Measurements from ENCODE around the gene RBL2.

GRCh38 chr16:53404959-53405358, 29.3 kb upstream of the RBL2 start:
- TF ChIP-seq CEBPB (IDR thresholded peaks at IDR 0.05; ENCODE audit: low read depth), result no peak
- no peak for TF ChIP-seq EZH2 (IDR thresholded peaks at IDR 0.05)
- TF ChIP-seq SIN3A (IDR thresholded peaks at IDR 0.05; ENCODE audit: low read depth), result no peak
- TF ChIP-seq, protein P1, sequence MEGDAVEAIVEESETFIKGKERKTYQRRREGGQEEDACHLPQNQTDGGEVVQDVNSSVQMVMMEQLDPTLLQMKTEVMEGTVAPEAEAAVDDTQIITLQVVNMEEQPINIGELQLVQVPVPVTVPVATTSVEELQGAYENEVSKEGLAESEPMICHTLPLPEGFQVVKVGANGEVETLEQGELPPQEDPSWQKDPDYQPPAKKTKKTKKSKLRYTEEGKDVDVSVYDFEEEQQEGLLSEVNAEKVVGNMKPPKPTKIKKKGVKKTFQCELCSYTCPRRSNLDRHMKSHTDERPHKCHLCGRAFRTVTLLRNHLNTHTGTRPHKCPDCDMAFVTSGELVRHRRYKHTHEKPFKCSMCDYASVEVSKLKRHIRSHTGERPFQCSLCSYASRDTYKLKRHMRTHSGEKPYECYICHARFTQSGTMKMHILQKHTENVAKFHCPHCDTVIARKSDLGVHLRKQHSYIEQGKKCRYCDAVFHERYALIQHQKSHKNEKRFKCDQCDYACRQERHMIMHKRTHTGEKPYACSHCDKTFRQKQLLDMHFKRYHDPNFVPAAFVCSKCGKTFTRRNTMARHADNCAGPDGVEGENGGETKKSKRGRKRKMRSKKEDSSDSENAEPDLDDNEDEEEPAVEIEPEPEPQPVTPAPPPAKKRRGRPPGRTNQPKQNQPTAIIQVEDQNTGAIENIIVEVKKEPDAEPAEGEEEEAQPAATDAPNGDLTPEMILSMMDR (IDR thresholded peaks at IDR 0.05 in 2 of 3, conservative IDR thresholded peaks at IDR 0.05 in 1 of 3; ENCODE audit: borderline replicate concordance in 1 of 3, insufficient read depth in 1 of 3, low read depth in 2 of 3, low read length in 2 of 3), result peak in 2 of 3 experiments; percentile 7 to 36; a peak in 2 of 6 replicates
- no peak for TF ChIP-seq TCF7L2 (IDR thresholded peaks at IDR 0.05; ENCODE audit: borderline replicate concordance, extremely low read depth, insufficient read depth, insufficient read length)
- no peak for TF ChIP-seq YY1 (IDR thresholded peaks at IDR 0.05; ENCODE audit: extremely low read depth, insufficient replicate concordance, low read depth, low read length)
- TF ChIP-seq RAD21 (IDR thresholded peaks at IDR 0.05; ENCODE audit: low read depth), result peak; percentile 43; the same call in 1 of the 2 replicates
- TF ChIP-seq, protein P2, sequence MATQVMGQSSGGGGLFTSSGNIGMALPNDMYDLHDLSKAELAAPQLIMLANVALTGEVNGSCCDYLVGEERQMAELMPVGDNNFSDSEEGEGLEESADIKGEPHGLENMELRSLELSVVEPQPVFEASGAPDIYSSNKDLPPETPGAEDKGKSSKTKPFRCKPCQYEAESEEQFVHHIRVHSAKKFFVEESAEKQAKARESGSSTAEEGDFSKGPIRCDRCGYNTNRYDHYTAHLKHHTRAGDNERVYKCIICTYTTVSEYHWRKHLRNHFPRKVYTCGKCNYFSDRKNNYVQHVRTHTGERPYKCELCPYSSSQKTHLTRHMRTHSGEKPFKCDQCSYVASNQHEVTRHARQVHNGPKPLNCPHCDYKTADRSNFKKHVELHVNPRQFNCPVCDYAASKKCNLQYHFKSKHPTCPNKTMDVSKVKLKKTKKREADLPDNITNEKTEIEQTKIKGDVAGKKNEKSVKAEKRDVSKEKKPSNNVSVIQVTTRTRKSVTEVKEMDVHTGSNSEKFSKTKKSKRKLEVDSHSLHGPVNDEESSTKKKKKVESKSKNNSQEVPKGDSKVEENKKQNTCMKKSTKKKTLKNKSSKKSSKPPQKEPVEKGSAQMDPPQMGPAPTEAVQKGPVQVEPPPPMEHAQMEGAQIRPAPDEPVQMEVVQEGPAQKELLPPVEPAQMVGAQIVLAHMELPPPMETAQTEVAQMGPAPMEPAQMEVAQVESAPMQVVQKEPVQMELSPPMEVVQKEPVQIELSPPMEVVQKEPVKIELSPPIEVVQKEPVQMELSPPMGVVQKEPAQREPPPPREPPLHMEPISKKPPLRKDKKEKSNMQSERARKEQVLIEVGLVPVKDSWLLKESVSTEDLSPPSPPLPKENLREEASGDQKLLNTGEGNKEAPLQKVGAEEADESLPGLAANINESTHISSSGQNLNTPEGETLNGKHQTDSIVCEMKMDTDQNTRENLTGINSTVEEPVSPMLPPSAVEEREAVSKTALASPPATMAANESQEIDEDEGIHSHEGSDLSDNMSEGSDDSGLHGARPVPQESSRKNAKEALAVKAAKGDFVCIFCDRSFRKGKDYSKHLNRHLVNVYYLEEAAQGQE (IDR thresholded peaks at IDR 0.05; ENCODE audit: low read depth), result no peak
- no peak for TF ChIP-seq ATF3 (IDR thresholded peaks at IDR 0.05)
- TF ChIP-seq SRF (IDR thresholded peaks at IDR 0.05; ENCODE audit: low read depth), result no peak
- TF ChIP-seq, protein P3, sequence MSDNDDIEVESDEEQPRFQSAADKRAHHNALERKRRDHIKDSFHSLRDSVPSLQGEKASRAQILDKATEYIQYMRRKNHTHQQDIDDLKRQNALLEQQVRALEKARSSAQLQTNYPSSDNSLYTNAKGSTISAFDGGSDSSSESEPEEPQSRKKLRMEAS (IDR thresholded peaks at IDR 0.05), result no peak
